ACC112 (cell line): Measurements from ENCODE around the gene CHL1.

ENCODE experiments used
- H2AFZ ChIP-seq: fragments of 200-600 bp; sonication (generic); one replicate; pipeline ENCODE4 v1.6.0; 2017; ENCODE audit warnings: antibody characterized with exemption, low read length; ENCODE audit not compliant: unreplicated experiment
- H3K27ac ChIP-seq: fragments of 200-600 bp; sonication (generic); 2 replicates; pipeline ENCODE4 v1.5.1; 2014; ENCODE audit warnings: low read depth, mild to moderate bottlenecking, antibody characterized with exemption, low read length, moderate library complexity
- H3K27me3 ChIP-seq: fragments of 200-600 bp; sonication (generic); 2 replicates; pipeline ENCODE4 v1.6.1; 2014; ENCODE audit warnings: mild to moderate bottlenecking, antibody characterized with exemption, low read length, moderate library complexity, mixed read lengths; ENCODE audit not compliant: insufficient read depth
- H3K36me3 ChIP-seq: fragments of 200-600 bp; sonication (generic); 2 replicates; pipeline ENCODE4 v1.6.1; 2016; ENCODE audit warnings: mild to moderate bottlenecking, antibody characterized with exemption, low read length, moderate library complexity, mixed read lengths; ENCODE audit not compliant: insufficient read depth
- H3K4me1 ChIP-seq: fragments of 200-600 bp; sonication (generic); one replicate; pipeline ENCODE4 v1.6.1; 2016; ENCODE audit warnings: low read length, mixed read lengths; ENCODE audit not compliant: insufficient read depth, unreplicated experiment, control insufficient read depth
- H3K4me3 ChIP-seq: fragments of 200-600 bp; sonication (generic); 2 replicates; pipeline ENCODE4 v1.5.1; 2014; ENCODE audit warnings: mild to moderate bottlenecking, low read depth, low read length
- H3K79me2 ChIP-seq: fragments of 200-600 bp; sonication (generic); one replicate; pipeline ENCODE4 v1.6.0; 2016; ENCODE audit warnings: low read length; ENCODE audit not compliant: control insufficient read depth, unreplicated experiment, insufficient read depth

Gene CHL1

DNA sequence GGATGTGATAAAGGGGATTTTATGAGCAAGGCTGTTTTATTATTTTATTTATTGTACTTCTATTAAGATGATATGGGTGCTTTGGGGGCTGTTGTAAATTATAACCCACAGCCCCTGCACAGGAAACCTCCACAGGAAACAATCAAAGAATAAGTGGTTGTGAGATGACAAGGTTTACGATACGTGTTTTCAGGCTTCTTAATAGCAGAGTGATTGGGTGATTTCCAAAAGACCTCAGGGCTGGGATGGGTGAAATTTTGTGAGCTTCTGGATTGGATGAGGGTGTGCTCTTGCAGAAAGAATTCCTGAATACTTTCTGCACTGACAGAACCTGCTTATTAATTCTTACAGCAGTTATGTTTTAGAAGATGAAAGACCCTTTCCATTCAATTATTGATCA lies 21.4 kb downstream of the CHL1 start:
- no peak overlapping the region for H3K27ac ChIP-seq
- no peak overlapping the region for H2AFZ ChIP-seq
- H3K4me1 ChIP-seq, result no peaks in the 10 kb centered on the region
- no peak overlapping the region for H3K4me3 ChIP-seq
- H3K27me3 ChIP-seq, result no peaks in the 10 kb centered on the region
- H3K79me2 ChIP-seq, result no peaks in the 10 kb centered on the region
- H3K36me3 ChIP-seq, result no peaks in the 10 kb centered on the region

DNA sequence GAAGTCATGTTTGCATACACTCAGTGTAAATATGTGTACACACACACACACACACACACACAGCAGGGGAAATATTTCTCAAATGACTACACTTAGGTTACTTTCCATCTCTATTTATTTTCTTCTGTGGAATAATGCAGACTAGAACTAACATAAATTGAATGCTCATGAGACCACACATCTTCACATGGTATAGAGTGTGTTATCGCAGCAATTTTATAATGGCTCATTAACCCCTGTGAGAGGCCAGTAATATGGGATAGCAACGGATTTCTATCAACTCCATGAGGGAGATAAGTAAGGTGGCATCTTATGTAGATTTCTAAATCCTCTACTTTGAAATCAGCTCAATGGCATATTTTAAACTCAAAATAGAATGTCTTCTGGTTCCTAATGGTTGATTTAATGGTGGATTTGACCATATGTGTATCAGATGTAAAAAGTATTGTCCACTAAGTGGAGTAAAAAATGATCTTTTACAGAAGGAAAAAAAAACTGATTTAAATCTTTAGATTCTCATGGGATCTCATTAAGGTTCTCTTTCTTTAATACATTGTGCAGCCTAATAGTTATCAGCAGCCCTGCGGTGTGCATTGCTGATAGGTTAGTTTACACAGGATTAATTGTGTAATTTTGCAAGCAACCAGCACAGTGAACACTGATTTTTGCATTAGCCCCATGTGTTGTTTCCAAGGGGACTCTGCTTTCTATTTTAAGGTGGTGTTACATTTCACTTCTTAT lies 32.0 kb downstream of the CHL1 start:
- Histone ChIP-seq H3K36me3 (no peaks in the 10 kb centered on the region), H3K4me3 (no peak overlapping the region), H3K4me1 (no peaks in the 10 kb centered on the region), H3K27ac (no peak overlapping the region), H3K79me2 (no peaks in the 10 kb centered on the region), H2AFZ (no peak overlapping the region), H3K27me3 (no peaks in the 10 kb centered on the region)

GRCh38 chr3:229183-229661 lies 32.7 kb downstream of the CHL1 start:
- Histone ChIP-seq H3K79me2 (no peaks in the 10 kb centered on the region), H3K4me3 (no peak overlapping the region), H3K4me1 (no peaks in the 10 kb centered on the region), H3K27ac (no peak overlapping the region), H2AFZ (no peak overlapping the region), H3K27me3 (no peaks in the 10 kb centered on the region), H3K36me3 (no peaks in the 10 kb centered on the region)

GRCh38 chr3:236881-237280 lies 40.3 kb downstream of the CHL1 start:
- Histone ChIP-seq H3K27ac (no peak overlapping the region), H3K4me1 (no peaks in the 10 kb centered on the region), H3K36me3 (no peaks in the 10 kb centered on the region), H3K79me2 (no peaks in the 10 kb centered on the region), H3K27me3 (no peaks in the 10 kb centered on the region), H3K4me3 (no peak overlapping the region), H2AFZ (no peak overlapping the region)

- H2AFZ ChIP-seq, result no peak overlapping the region
- H3K27ac ChIP-seq, result peak overlapping the region; percentile 97
- no peaks in the 10 kb centered on the region for H3K27me3 ChIP-seq
- H3K79me2 ChIP-seq, result no peaks in the 10 kb centered on the region
- H3K4me3 ChIP-seq, result no peak overlapping the region; the same call in 1 of the 2 replicates
- peaks cover 20% of the 10 kb centered on the region for H3K4me1 ChIP-seq
- H3K36me3 ChIP-seq, result no peaks in the 10 kb centered on the region
Measured at GRCh38 chr3:242602-243355, 46.2 kb downstream of the CHL1 start.

DNA sequence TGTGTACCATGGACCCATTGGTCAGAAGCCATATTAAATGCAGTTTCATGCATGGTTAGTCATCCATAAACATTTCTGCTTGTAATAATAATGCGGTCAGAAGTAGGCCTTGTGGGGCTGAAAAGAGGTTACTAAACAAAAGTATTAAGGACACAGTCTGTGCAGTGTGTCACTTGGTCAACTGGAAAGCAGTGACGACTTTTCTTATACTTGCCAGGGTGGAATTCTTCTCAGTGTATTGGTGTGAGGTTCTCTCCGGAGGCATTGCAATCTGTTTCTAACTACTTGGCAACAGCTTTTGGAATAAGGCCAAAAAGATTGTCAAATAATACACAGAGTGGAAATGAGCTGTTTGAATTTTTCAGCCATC lies 46.8 kb downstream of the CHL1 start:
- no peaks in the 10 kb centered on the region for H3K36me3 ChIP-seq
- H3K27me3 ChIP-seq, result no peaks in the 10 kb centered on the region
- H2AFZ ChIP-seq, result no peak overlapping the region
- no peaks in the 10 kb centered on the region for H3K79me2 ChIP-seq
- H3K4me1 ChIP-seq, result peaks cover 20% of the 10 kb centered on the region
- H3K4me3 ChIP-seq, result peak overlapping the region; percentile 48
- H3K27ac ChIP-seq, result peak overlapping the region; percentile 97

DNA sequence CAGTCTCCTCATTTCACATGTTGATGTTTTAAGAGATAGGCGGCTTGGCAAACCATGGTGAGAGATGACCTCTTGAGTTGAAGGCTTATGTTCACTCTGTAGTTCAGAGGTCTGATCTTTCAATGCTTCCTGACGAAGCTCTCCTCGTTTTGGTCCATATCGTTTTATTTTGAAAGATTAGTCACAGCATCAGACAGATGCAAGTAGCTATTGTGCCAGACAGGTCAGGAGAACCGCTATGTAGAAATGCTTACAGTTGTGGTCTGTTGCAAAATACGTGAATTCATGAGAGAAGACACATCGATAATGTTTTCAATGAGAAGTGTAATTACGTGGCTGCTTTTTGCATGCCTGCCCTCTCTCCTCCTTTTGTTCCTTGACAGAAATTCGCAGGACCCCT lies 47.5 kb downstream of the CHL1 start:
- Histone ChIP-seq H3K79me2 (no peaks in the 10 kb centered on the region), H3K27me3 (no peaks in the 10 kb centered on the region), H3K27ac (peak overlapping the region; percentile 97), H3K4me3 (peak overlapping the region; percentile 48), H3K36me3 (no peaks in the 10 kb centered on the region), H3K4me1 (peaks cover 20% of the 10 kb centered on the region), H2AFZ (peak overlapping the region; percentile 15)

DNA sequence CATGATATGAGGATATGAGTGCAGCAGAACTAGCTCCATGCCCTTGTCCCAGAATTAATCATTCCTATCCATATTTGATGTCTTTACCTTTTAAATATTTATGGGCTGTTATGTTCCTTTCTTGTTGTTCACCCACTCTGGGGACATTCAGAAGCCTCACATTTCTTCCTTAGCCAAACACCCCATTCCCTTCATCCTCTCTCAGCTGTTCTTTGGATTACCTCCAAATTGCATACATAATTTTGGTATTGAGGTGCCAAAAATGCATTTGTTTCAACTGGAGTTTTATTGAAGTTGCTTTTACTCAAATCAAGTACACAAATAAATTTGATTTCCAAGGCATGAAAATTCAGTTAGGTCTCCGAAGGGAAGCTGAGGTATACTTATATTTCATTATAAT lies 51.4 kb downstream of the CHL1 start:
- no peak overlapping the region for H3K4me3 ChIP-seq
- H3K36me3 ChIP-seq, result no peaks in the 10 kb centered on the region
- no peaks in the 10 kb centered on the region for H3K27me3 ChIP-seq
- no peak overlapping the region for H2AFZ ChIP-seq
- no peaks in the 10 kb centered on the region for H3K79me2 ChIP-seq
- no peak overlapping the region for H3K27ac ChIP-seq
- H3K4me1 ChIP-seq, result peaks cover 16% of the 10 kb centered on the region

DNA sequence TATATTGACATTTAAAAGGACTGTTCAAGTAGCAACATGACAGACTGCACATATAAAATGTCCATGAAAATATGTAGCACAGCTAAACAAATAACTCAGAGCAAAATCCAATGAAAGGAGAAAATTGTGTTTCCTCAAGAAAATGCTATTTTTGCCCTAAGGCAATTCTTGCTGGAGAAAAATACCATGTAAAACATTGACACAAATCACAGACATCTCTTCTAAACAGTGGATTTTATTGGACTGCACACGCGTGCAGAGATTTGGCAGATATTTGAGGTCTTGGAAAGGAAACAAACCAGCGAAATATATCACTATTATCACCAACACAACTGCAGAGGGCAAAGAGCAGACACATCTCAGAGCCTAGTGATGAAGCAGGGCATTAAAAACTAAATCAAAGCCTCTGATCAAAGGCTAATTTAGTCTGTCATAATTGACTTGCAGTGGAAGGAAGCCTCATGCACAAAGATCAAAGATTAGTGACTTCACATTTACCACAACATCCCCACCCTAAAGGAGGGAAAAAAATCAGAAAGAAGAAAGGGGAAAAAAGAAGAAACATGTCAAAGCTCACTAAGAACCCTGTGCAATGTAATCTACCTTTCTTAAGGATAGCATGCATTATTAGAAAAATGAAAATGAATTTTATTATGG lies 52.4 kb downstream of the CHL1 start:
- Histone ChIP-seq H3K27ac (no peak overlapping the region), H3K4me3 (no peak overlapping the region), H3K4me1 (peaks cover 6% of the 10 kb centered on the region), H3K79me2 (no peaks in the 10 kb centered on the region), H3K27me3 (no peaks in the 10 kb centered on the region), H2AFZ (no peak overlapping the region), H3K36me3 (no peaks in the 10 kb centered on the region)

DNA sequence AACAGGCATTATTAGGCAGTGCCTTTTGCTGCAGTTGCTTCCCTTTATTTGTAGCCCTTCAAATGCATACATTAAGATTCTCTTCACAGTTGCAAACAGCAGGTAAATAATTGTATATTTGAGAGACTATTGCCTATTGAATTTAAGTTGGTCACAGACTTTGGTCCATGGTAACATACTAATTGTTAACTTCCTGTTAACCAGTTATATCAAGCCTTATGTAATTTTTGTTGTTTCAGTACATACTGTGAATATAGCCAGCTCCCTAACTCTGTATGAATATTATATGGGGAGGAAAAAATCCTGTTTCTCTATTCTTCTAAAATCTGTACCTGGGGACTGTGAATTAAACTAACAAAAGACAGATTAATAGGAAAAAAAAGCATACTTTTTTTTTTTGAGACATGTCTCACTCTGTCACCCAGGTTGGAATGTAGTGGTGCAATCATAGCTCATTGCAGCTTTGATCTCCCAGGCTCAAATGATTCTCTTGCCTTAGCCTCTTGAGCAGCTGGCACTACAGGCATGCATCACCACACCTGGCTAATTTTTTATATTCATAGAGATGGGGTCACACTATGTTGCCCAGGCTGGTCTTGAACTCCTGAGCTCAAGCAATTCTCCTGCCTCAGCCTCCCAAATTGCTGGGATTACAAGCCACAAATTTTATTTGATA lies 53.2 kb downstream of the CHL1 start:
- Histone ChIP-seq H3K79me2 (no peaks in the 10 kb centered on the region), H2AFZ (no peak overlapping the region), H3K4me1 (peaks cover under 1% of the 10 kb centered on the region), H3K4me3 (no peak overlapping the region), H3K36me3 (no peaks in the 10 kb centered on the region), H3K27ac (no peak overlapping the region), H3K27me3 (no peaks in the 10 kb centered on the region)
